Mesenteric fat pad (tissue), 1 donor: ENCODE data around the gene TPD52L1. TPM values are rescaled to one million over a fixed set of nuclear protein-coding genes. Genes with fewer than 3 reads are reported as not detected.
A peak's percentile ranks its signal among the peaks of the same experiment; 100 is the strongest.
"Not testable (repeated sequence)": the region's sequence is repeated elsewhere in the genome, so short reads cannot be mapped to it uniquely, and the experiment has no call there.

Source experiments
- DNase-seq: peaks from one replicate; pipeline ENCODE4 v3.0.0-alpha.2; 2020; ENCODE audit warnings: low spot score
- long read RNA-seq: library from polyadenylated mRNA; unstranded; transcript quantifications from one replicate; pipeline ENCODE4 v2.0.0, GENCODE V29; 2020
- total RNA-seq: library from RNA; stranded (reverse); fragmentation: NEBNext Ultra II Directional; extraction: Animal tissue kit (Norgen Biotek cat#: 25700); gene quantifications from one replicate; pipeline ENCODE4 v1.2.1, GENCODE V29; 2021
- donor health status: DM: yes; HTN: yes; CAD: no.

TPD52L1 gene
- total RNA-seq = 24.6 TPM
- long read RNA-seq, transcript TPD52L1-202 (5 exons, 2,147 nt) = major isoform, 30 of 128 reads
- long read RNA-seq, transcript TPD52L1-213 (7 exons, 2,356 nt) = minor isoform, 15 of 128 reads
- long read RNA-seq, transcript TPD52L1-214 (5 exons, 811 nt) = minor isoform, 13 of 128 reads
- long read RNA-seq, transcript TPD52L1-203 (6 exons, 1,308 nt) = minor isoform, 20 of 128 reads
- long read RNA-seq, partial matches to known transcripts = 3 of 128 reads
- long read RNA-seq, other reads (novel, unspliced or antisense) = 27 of 128 reads

GRCh38 chr6:125153391-125154117 lies at the start of gene TPD52L1:
Gene TPD52L1 (plus strand): TSS chr6:125153773. CDS start chr6:125153952, 179 bp downstream.
- peak; percentile 91 for DNase-seq

GRCh38 chr6:125104425-125104824 lies 49.1 kb upstream of the TPD52L1 start:
- DNase-seq = no peak

GRCh38 chr6:125107048-125107447 lies 46.5 kb upstream of the TPD52L1 start:
- no peak for DNase-seq

GRCh38 chr6:125107896-125108295 lies 45.7 kb upstream of the TPD52L1 start:
- no peak for DNase-seq

- DNase-seq = no peak
Measured at GRCh38 chr6:125110056-125110455, 43.5 kb upstream of the TPD52L1 start.

GRCh38 chr6:125111219-125111983 lies 42.2 kb upstream of the TPD52L1 start:
- no peak for DNase-seq

GRCh38 chr6:125112934-125113333 lies 40.6 kb upstream of the TPD52L1 start:
- DNase-seq = no peak

- no peak for DNase-seq
Measured at GRCh38 chr6:125114248-125114858, 39.2 kb upstream of the TPD52L1 start.

- DNase-seq = no peak
Measured at GRCh38 chr6:125116170-125116569, 37.4 kb upstream of the TPD52L1 start.

- DNase-seq = no peak
Measured at GRCh38 chr6:125116710-125117109, 36.9 kb upstream of the TPD52L1 start.

- no peak for DNase-seq
Measured at GRCh38 chr6:125117818-125118217, 35.8 kb upstream of the TPD52L1 start.

- no peak for DNase-seq
Measured at GRCh38 chr6:125120054-125120590, 33.5 kb upstream of the TPD52L1 start.

- DNase-seq = no peak
Measured at GRCh38 chr6:125121894-125122293, 31.7 kb upstream of the TPD52L1 start.

GRCh38 chr6:125123051-125123450 lies 30.5 kb upstream of the TPD52L1 start:
- DNase-seq = no peak

- no peak for DNase-seq
Measured at GRCh38 chr6:125123468-125124048, 30.0 kb upstream of the TPD52L1 start.

GRCh38 chr6:125124049-125124669 lies 29.4 kb upstream of the TPD52L1 start:
- no peak for DNase-seq

GRCh38 chr6:125125856-125126255 lies 27.7 kb upstream of the TPD52L1 start:
- DNase-seq = not testable (repeated sequence)

- DNase-seq = no peak
Measured at GRCh38 chr6:125129354-125129753, 24.2 kb upstream of the TPD52L1 start.

- no peak for DNase-seq
Measured at GRCh38 chr6:125132058-125132457, 21.5 kb upstream of the TPD52L1 start.

GRCh38 chr6:125136378-125136777 lies 17.2 kb upstream of the TPD52L1 start:
- DNase-seq = no peak
